Measurements from ENCODE around the gene ARHGEF10L. TPM values are rescaled to one million over a fixed set of nuclear protein-coding genes. Genes with fewer than 3 reads are reported as not detected.

Gene ARHGEF10L
- total and polyA plus RNA-seq, 4 donors: 15.0 to 43.4 (median 24.3) TPM

DNA sequence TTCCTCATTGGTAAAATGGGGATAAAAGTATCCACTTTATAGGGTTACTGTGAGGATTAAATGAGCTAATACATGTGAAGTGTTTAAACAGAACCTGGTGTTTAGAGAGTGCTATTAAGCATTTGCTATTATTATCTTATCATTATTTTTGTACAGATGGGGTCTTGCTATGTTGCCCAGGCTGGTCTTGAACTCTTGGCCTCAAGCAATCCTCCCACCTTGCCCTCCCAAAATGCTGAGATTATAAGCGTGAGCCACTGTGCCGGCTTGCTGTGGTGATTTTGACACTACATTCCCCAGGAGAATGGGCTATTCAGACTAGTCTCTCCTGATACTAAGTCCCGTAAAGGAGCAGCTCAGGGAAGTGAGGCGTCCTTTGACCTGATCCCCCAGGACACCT is 6.3 kb upstream of the ARHGEF10L start:
- Histone ChIP-seq H3K27ac (ENCODE audit: low read depth in 1 of 2, low read length in 1 of 2) (no peak overlapping the region), H3K9ac (ENCODE audit: insufficient read depth in 1 of 2, low read length in 2 of 2) (no peak overlapping the region), H3K27me3 (ENCODE audit: control insufficient read depth in 3 of 3, insufficient read depth in 3 of 3, low read length in 2 of 3) (no peaks in the 10 kb centered on the region), H3K4me1 (ENCODE audit: control insufficient read depth in 5 of 5, insufficient read depth in 5 of 5, low read length in 5 of 5) (peaks cover 0 to 10% (median 2%) of the 10 kb centered on the region in 5 donors), H3K4me3 (no peak overlapping the region), H3K9me3 (ENCODE audit: control insufficient read depth in 4 of 4, insufficient read depth in 3 of 4, low read length in 3 of 4) (no peaks in the 10 kb centered on the region), H3K36me3 (ENCODE audit: control insufficient read depth in 4 of 4, insufficient read depth in 4 of 4, low read length in 4 of 4) (no peaks in the 10 kb centered on the region)
- 93 to 96% methylated on average over 4 of the region's 4 CpGs for WGBS, 2 donors
- TF ChIP-seq, protein P1, sequence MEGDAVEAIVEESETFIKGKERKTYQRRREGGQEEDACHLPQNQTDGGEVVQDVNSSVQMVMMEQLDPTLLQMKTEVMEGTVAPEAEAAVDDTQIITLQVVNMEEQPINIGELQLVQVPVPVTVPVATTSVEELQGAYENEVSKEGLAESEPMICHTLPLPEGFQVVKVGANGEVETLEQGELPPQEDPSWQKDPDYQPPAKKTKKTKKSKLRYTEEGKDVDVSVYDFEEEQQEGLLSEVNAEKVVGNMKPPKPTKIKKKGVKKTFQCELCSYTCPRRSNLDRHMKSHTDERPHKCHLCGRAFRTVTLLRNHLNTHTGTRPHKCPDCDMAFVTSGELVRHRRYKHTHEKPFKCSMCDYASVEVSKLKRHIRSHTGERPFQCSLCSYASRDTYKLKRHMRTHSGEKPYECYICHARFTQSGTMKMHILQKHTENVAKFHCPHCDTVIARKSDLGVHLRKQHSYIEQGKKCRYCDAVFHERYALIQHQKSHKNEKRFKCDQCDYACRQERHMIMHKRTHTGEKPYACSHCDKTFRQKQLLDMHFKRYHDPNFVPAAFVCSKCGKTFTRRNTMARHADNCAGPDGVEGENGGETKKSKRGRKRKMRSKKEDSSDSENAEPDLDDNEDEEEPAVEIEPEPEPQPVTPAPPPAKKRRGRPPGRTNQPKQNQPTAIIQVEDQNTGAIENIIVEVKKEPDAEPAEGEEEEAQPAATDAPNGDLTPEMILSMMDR (IDR thresholded peaks at IDR 0.05; ENCODE audit: control extremely low read depth, extremely low read depth): no peak
- DNase-seq (no peak), ATAC-seq (ENCODE audit: insufficient read depth, low FRiP score) (no peak)

DNA sequence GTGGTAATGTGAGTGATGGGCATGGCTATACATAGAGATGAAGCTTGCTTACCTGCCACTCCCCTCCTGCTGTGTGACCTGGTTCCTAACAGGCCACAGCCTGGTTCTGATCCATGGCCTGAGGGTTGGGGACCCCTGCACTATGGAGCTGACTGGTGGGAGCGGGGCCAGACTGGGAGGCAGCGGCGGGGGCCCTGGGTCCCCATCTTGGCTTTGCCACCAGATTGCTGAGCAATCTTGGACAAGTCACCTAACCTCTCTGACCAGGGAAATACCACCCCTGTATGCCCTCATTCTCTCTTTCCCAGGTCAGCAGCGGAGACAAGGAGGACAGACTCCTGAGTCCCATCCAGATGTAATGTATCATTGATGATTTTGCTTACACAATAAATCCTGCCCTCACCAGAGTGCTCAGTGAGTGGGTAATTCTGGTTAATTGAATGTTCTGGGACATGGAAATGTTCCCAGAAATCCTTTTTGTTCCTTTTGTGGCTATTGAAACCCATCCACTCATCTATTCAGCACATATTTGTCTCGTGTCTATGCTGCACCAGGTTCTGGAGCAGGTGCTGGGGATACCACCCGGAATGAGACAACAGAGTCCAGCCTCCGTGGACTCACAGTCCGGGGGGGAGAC is 4.1 kb upstream of the ARHGEF10L start:
- DNase-seq: no peak
- TF ChIP-seq, protein P1 (IDR thresholded peaks at IDR 0.05; ENCODE audit: control extremely low read depth, extremely low read depth): no peak
- H3K4me1 ChIP-seq (ENCODE audit: control insufficient read depth in 5 of 5, insufficient read depth in 5 of 5, low read length in 5 of 5): peaks cover 0 to 17% (median 4%) of the 10 kb centered on the region in 5 donors
- WGBS, 2 donors: 88 to 89% methylated on average over 8 of the region's 8 CpGs
- H3K27ac ChIP-seq (ENCODE audit: low read depth in 1 of 2, low read length in 1 of 2): no peak overlapping the region
- no peak overlapping the region for H3K4me3 ChIP-seq
- no peaks in the 10 kb centered on the region for H3K27me3 ChIP-seq (ENCODE audit: control insufficient read depth in 3 of 3, insufficient read depth in 3 of 3, low read length in 2 of 3)
- no peaks in the 10 kb centered on the region for H3K9me3 ChIP-seq (ENCODE audit: control insufficient read depth in 4 of 4, insufficient read depth in 3 of 4, low read length in 3 of 4)
- no peaks in the 10 kb centered on the region for H3K36me3 ChIP-seq (ENCODE audit: control insufficient read depth in 4 of 4, insufficient read depth in 4 of 4, low read length in 4 of 4)
- no peak overlapping the region for H3K9ac ChIP-seq (ENCODE audit: insufficient read depth in 1 of 2, low read length in 2 of 2)
- ATAC-seq (ENCODE audit: insufficient read depth, low FRiP score): no peak

DNA sequence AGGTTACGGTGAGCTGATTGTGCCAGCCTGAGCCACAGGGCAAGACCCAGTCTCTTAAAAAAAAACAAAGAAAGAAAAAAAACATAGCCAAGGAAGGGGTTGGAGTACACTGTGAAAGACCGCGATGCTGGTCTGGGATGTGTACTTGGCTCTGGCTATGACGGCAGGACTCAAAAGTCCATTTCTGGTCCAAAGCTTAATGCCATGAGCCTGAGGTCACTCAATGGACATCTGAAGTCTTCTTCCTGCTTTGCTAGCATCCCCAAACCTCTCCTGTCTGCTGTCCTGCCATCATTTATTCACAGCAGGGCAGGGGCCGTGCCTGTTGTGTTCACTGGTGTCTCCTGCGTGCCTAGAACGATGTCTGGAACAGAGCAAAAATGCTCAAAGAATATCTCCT is 1.5 kb upstream of the ARHGEF10L start:
- peaks cover 4 to 16% (median 7%) of the 10 kb centered on the region in 5 donors for H3K4me1 ChIP-seq (ENCODE audit: control insufficient read depth in 5 of 5, insufficient read depth in 5 of 5, low read length in 5 of 5)
- H3K36me3 ChIP-seq (ENCODE audit: control insufficient read depth in 4 of 4, insufficient read depth in 4 of 4, low read length in 4 of 4): no peaks in the 10 kb centered on the region
- DNase-seq (no peak), ATAC-seq (ENCODE audit: insufficient read depth, low FRiP score) (no peak)
- TF ChIP-seq, protein P1 (IDR thresholded peaks at IDR 0.05; ENCODE audit: control extremely low read depth, extremely low read depth): no peak
- no peak overlapping the region for H3K4me3 ChIP-seq
- H3K9ac ChIP-seq (ENCODE audit: insufficient read depth in 1 of 2, low read length in 2 of 2): no peak overlapping the region
- no peak overlapping the region for H3K27ac ChIP-seq (ENCODE audit: low read depth in 1 of 2, low read length in 1 of 2)
- H3K9me3 ChIP-seq (ENCODE audit: control insufficient read depth in 4 of 4, insufficient read depth in 3 of 4, low read length in 3 of 4): no peaks in the 10 kb centered on the region
- WGBS, 2 donors: 68% methylated on average over 7 of the region's 7 CpGs
- H3K27me3 ChIP-seq (ENCODE audit: control insufficient read depth in 3 of 3, insufficient read depth in 3 of 3, low read length in 2 of 3): no peaks in the 10 kb centered on the region

All from lung (tissue), 12 donors.